Body of pancreas (tissue), 4 donors: ENCODE measurements around the gene ATF7IP. TPM values are rescaled to one million over a fixed set of nuclear protein-coding genes. Genes with fewer than 3 reads are reported as not detected.

ENCODE experiments used
- ATAC-seq: fragments of 150-250 bp; one replicate; pipeline ENCODE4 v1.9.1; 2016
- DNase-seq, 4 donors: peaks; one replicate each; pipeline ENCODE4 v3.0.0-alpha.2; 2019
- H3K27ac ChIP-seq, 4 donors: fragments of 200-600 bp; sonication (generic); 1 replicate in 3 of 4; 2 replicates in 1 of 4; pipeline versions ENCODE4 v1.5.1 to v1.6.1; 2016 to 2019; ENCODE audit warnings: mild to moderate bottlenecking in 1 of 4, mixed read lengths in 1 of 4, moderate library complexity in 1 of 4
- H3K27me3 ChIP-seq, 2 donors: fragments of 200-600 bp; sonication (generic); one replicate each; pipeline ENCODE4 v1.6.0; 2016; ENCODE audit warnings: mild to moderate bottlenecking in 1 of 2
- H3K36me3 ChIP-seq, 2 donors: fragments of 200-600 bp; sonication (generic); replicated peaks in 1 of 2; 2 replicates each; pipeline ENCODE4 v1.5.1; 2016; ENCODE audit warnings: low read depth in 2 of 2; ENCODE audit not compliant: insufficient read depth in 1 of 2
- H3K4me1 ChIP-seq: fragments of 200-600 bp; sonication (generic); one replicate; pipeline ENCODE4 v1.6.0; 2016
- H3K4me3 ChIP-seq, 2 donors: fragments of 200-600 bp; sonication (generic); 1 replicate in 1 of 2; 2 replicates in 1 of 2; pipeline ENCODE4 v1.5.1; 2016 to 2019
- H3K9me3 ChIP-seq, 3 donors: fragments of 200-600 bp; sonication (generic); 1 replicate in 2 of 3; 2 replicates in 1 of 3; pipeline ENCODE4 v1.5.1; 2016
- POLR2A ChIP-seq, 3 donors: fragments of 450-650 bp; IDR thresholded peaks; one replicate each; pipeline ENCODE4 v1.6.1; 2016; ENCODE audit warnings: antibody characterized with exemption in 3 of 3, mild to moderate bottlenecking in 2 of 3
- WGBS, 2 donors: methylation state at CpG; one replicate each; pipeline ENCODE4 v1.1.5; 2017; 5-methylcytosine and 5-hydroxymethylcytosine counted together
- intact Hi-C: fragments of 100-400 bp; cut with DNase I; formaldehyde crosslinking; loops from one replicate; pipeline ENCODE4 v1.15.1; 2023
- total RNA-seq, 2 donors: library from RNA; depleted of rRNA; stranded (reverse); fragments of >200 nt; gene quantifications; one replicate each; pipeline ENCODE4 v1.1.0, GENCODE V29; 2016
- TF ChIP-seq, protein P1 (sequence below), 7 experiments: fragments of 450-650 bp in 4 of 7; fragments of 200-600 bp in 3 of 7; sonication (generic) in 3 of 7; IDR thresholded peaks; one replicate each; pipeline ENCODE4 v1.5.1; 2016 to 2019; ENCODE audit warnings: antibody characterized with exemption in 7 of 7

Gene ATF7IP
- total RNA-seq, 2 donors from 2014 or later, result 37.6 to 80.8 TPM

DNA sequence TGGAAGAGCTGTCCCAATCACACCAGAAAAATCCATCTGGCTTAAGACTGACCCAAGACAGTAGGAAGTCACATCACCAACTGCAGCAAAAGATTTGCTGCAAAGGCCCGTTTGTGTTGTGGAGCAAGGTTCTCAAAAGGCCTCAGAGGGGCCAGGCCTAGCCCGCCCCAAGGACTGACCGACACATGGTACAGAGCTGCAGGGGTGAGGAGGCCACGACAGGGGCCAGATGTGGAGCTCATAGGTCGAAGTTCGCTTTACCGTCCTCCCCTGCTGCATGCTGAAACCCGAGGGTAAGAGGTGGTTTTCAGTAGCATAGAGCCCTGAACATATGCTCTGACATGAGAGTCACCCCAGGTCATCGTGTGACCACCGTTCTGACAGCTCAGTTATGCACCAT lies 166.7 kb downstream of the ATF7IP start:
- H3K27ac ChIP-seq, result no peak overlapping the region
- DNase-seq (no peak), ATAC-seq (no peak)
- TF ChIP-seq POLR2A (IDR thresholded peaks at IDR 0.05), result no peak
- TF ChIP-seq, protein P1, sequence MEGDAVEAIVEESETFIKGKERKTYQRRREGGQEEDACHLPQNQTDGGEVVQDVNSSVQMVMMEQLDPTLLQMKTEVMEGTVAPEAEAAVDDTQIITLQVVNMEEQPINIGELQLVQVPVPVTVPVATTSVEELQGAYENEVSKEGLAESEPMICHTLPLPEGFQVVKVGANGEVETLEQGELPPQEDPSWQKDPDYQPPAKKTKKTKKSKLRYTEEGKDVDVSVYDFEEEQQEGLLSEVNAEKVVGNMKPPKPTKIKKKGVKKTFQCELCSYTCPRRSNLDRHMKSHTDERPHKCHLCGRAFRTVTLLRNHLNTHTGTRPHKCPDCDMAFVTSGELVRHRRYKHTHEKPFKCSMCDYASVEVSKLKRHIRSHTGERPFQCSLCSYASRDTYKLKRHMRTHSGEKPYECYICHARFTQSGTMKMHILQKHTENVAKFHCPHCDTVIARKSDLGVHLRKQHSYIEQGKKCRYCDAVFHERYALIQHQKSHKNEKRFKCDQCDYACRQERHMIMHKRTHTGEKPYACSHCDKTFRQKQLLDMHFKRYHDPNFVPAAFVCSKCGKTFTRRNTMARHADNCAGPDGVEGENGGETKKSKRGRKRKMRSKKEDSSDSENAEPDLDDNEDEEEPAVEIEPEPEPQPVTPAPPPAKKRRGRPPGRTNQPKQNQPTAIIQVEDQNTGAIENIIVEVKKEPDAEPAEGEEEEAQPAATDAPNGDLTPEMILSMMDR (IDR thresholded peaks at IDR 0.05), result no peak
- H3K4me1 ChIP-seq, result no peaks in the 10 kb centered on the region
- peaks cover 0 to 3% of the 10 kb centered on the region in 2 donors for H3K36me3 ChIP-seq
- intact Hi-C loops, result no loop called here
- H3K27me3 ChIP-seq, result no peaks in the 10 kb centered on the region
- no peak overlapping the region for H3K4me3 ChIP-seq
- WGBS, 2 donors, result 87 to 92% methylated on average over 5 to 10 of the region's 10 CpGs
- H3K9me3 ChIP-seq, result no peaks in the 10 kb centered on the region

DNA sequence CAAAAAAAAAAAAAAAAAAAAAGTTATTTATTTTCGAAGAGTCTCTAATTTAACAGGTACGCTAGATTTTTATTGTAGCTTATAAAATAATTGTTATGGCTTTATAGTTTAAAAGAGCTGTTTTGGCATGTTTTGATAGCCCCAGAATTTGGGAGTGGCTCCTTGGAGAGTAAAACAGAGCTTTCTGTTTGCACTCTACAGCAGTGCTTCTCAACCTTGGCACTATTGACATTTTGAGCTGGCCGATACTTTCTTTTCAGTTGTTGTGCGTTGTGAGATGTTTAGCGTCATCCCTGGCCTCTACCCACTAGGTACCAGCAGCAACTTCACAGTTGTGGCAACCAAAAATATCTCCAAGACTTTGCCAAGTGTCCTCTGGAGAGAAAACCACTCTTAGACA lies 171.6 kb downstream of the ATF7IP start:
- whole genome bisulfite sequencing, 2 donors, result 91 to 97% methylated on average over 5 of the region's 5 CpGs
- H3K9me3 ChIP-seq, result no peaks in the 10 kb centered on the region
- intact Hi-C loops, result no loop called here
- H3K27ac ChIP-seq, result no peak overlapping the region
- DNase-seq (no peak), ATAC-seq (no peak)
- H3K4me1 ChIP-seq, result no peaks in the 10 kb centered on the region
- no peaks in the 10 kb centered on the region for H3K27me3 ChIP-seq
- H3K4me3 ChIP-seq, result no peak overlapping the region
- TF ChIP-seq POLR2A (IDR thresholded peaks at IDR 0.05), result no peak
- TF ChIP-seq, protein P1 (IDR thresholded peaks at IDR 0.05), result no peak
- H3K36me3 ChIP-seq, result peaks cover 0 to 3% of the 10 kb centered on the region in 2 donors

DNA sequence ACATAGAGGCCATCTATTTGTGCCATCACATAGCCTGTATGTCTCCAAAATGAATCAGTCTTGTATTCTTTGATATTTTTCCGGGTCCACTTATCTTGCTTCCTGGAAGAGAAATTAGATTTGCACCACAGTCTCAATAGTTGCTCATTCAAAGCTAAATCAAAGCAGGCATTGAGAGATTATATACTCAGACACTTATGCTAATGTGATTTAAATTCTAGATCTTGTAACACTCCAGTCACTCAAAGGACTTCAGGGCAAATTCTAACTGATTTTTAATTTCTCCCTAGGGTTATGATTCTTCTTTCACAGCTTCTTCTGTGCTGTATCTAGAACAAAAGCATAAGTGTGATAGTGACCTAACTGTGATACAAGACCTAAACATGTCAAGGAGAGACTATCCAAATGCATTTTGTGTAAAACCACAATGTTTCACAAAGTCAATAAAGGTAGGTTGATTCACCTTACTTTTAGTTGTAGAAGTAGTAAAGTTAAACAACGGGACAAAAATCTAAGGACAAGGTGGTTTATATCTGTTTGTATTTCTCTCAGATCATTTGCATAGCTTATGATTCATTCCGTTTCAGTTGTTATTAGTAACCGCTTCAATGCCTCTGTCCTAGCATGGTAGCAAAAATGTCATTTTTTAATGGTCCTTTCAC lies 175.4 kb downstream of the ATF7IP start:
- Histone ChIP-seq H3K36me3 (no peaks in the 10 kb centered on the region), H3K9me3 (no peaks in the 10 kb centered on the region), H3K27ac (no peak overlapping the region), H3K27me3 (no peaks in the 10 kb centered on the region), H3K4me1 (no peaks in the 10 kb centered on the region), H3K4me3 (no peak overlapping the region)
- intact Hi-C loops, result no loop called here
- no peak for DNase-seq
- TF ChIP-seq, protein P1 (IDR thresholded peaks at IDR 0.05), result no peak
- TF ChIP-seq POLR2A (IDR thresholded peaks at IDR 0.05), result no peak
- ATAC-seq, result no peak
- WGBS, 2 donors, result 52 to 71% methylated on average over 4 of the region's 4 CpGs

DNA sequence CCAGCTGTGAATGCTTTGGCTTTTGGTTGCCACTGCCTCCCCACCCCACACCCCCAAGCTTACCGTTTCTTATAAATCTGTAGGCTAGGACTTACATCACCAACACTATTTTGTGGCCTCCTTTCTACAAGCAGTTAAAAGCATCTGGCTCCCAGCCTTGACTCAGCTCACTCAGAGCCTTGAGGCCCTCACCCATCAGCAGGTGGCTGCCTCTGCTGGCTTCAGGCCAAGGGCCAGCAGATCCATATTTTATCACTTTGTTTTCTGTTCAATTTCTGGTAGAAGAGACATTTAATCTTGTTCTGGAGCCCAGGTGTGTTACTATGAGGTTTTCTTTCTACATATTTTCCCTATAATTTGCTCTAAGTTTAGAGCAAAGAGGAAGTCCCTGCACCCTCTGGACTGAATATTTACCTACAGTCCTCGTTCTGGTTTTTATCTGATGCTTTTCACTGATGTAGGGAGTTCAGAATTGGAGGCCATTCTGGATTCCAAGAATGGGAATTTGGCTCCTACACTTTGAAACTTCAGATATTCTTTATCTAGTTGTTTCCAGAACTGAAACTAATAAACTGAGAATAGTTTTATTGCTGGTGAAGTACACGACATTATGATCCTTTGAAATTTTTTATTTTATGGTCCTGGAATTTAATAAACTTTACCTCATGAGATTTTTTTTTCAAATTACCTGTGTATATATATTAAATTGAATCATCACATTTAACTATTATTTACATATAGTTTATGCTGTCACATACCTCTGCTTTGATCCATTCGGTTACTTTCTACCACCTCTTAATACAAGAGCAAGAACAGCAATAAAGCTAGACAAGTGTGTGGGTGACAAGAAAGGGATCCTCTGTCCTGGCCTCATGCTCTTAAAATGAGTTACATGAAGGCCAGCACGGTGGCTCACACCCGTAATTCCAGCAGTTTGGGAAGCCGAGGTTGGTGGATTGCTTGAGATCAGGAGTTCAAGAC lies 180.0 kb downstream of the ATF7IP start:
- no peaks in the 10 kb centered on the region for H3K9me3 ChIP-seq
- H3K4me3 ChIP-seq, result no peak overlapping the region
- intact Hi-C loops, result no loop called here
- TF ChIP-seq, protein P1 (IDR thresholded peaks at IDR 0.05), result no peak
- TF ChIP-seq POLR2A (IDR thresholded peaks at IDR 0.05), result no peak
- no peaks in the 10 kb centered on the region for H3K36me3 ChIP-seq
- no peaks in the 10 kb centered on the region for H3K4me1 ChIP-seq
- ATAC-seq (no peak), DNase-seq (peak in 1 of 4 donors; percentile 19)
- H3K27me3 ChIP-seq, result no peaks in the 10 kb centered on the region
- 80 to 82% methylated on average over 7 of the region's 7 CpGs for WGBS, 2 donors
- no peak overlapping the region for H3K27ac ChIP-seq
